Loucy (cell line): ENCODE measurements around the gene MTHFSD.

Experiments used
- EZH2phosphoT487 ChIP-seq: fragments of 200-600 bp; IDR thresholded peaks from 2 replicates; pipeline ENCODE4 v1.6.1; 2018; ENCODE audit warnings: antibody characterized with exemption, mild to moderate bottlenecking, moderate library complexity, borderline replicate concordance
- TF ChIP-seq, protein P1 (sequence below): fragments of 200-600 bp; sonication (generic); conservative IDR thresholded peaks from 2 replicates; pipeline ENCODE4 v1.5.1; 2014; ENCODE audit warnings: mild to moderate bottlenecking, antibody characterized with exemption, low read length

DNA sequence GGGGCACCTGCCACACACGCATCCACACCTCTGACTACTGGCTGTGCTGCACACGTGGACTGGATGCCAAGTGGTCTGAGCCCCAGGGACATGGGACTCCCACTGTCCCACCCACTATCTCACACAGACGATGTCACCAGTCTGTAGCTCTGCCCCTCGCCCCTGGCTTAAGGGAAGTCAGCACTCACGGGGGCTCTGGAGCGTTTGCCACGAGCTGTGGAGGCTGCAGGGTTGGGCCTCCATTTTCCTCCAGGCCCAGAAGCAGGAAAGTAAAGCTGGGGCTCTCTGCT is 22.6 kb downstream of the MTHFSD start:
- TF ChIP-seq, protein P1, sequence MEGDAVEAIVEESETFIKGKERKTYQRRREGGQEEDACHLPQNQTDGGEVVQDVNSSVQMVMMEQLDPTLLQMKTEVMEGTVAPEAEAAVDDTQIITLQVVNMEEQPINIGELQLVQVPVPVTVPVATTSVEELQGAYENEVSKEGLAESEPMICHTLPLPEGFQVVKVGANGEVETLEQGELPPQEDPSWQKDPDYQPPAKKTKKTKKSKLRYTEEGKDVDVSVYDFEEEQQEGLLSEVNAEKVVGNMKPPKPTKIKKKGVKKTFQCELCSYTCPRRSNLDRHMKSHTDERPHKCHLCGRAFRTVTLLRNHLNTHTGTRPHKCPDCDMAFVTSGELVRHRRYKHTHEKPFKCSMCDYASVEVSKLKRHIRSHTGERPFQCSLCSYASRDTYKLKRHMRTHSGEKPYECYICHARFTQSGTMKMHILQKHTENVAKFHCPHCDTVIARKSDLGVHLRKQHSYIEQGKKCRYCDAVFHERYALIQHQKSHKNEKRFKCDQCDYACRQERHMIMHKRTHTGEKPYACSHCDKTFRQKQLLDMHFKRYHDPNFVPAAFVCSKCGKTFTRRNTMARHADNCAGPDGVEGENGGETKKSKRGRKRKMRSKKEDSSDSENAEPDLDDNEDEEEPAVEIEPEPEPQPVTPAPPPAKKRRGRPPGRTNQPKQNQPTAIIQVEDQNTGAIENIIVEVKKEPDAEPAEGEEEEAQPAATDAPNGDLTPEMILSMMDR = no peak
- TF ChIP-seq EZH2phosphoT487 = no peak
